Measurements from ENCODE around the gene KCNMB3.
"Not testable (repeated sequence)": the region's sequence is repeated elsewhere in the genome, so short reads cannot be mapped to it uniquely, and the experiment has no call there.

The KCNMB3 gene

GRCh38 chr3:179223548-179223947 is 27.4 kb downstream of the KCNMB3 start:
- H3K4me1 ChIP-seq (ENCODE audit: low read length), result no peaks in the 10 kb centered on the region
- H3K27me3 ChIP-seq (ENCODE audit: low read depth, low read length), result no peaks in the 10 kb centered on the region
- no peak overlapping the region for H3K4me3 ChIP-seq (ENCODE audit: low read length)
- no peaks in the 10 kb centered on the region for H3K79me2 ChIP-seq (ENCODE audit: low read length)
- TF ChIP-seq EZH2phosphoT487 (IDR thresholded peaks at IDR 0.05; ENCODE audit: low read depth) (no peak), CTCF (IDR thresholded peaks at IDR 0.05; ENCODE audit: low read depth, low read length) (no peak)
- no peaks in the 10 kb centered on the region for H3K9me3 ChIP-seq (ENCODE audit: insufficient read depth, low read length)
- no peak overlapping the region for H2AFZ ChIP-seq (ENCODE audit: low read depth, low read length)
- H3K36me3 ChIP-seq (replicated peaks; ENCODE audit: low read depth, low read length), result peaks cover 8% of the 10 kb centered on the region
- H3K9ac ChIP-seq (ENCODE audit: low read length), result no peak overlapping the region
- H3K27ac ChIP-seq (ENCODE audit: low read length), result no peak overlapping the region
- H3K4me2 ChIP-seq (ENCODE audit: low read length), result no peak overlapping the region
- no peaks in the 10 kb centered on the region for H4K20me1 ChIP-seq (ENCODE audit: insufficient read depth, low read length)

GRCh38 chr3:179218213-179218612 is 32.7 kb downstream of the KCNMB3 start:
- not testable (repeated sequence) for H2AFZ ChIP-seq (ENCODE audit: low read depth, low read length); H3K9me3 ChIP-seq (ENCODE audit: insufficient read depth, low read length); H3K4me1 ChIP-seq (ENCODE audit: low read length)

GRCh38 chr3:179215550-179215949 is 35.4 kb downstream of the KCNMB3 start:
- not testable (repeated sequence) for H3K27me3 ChIP-seq (ENCODE audit: low read depth, low read length); H4K20me1 ChIP-seq (ENCODE audit: insufficient read depth, low read length); H3K9ac ChIP-seq (ENCODE audit: low read length); H3K4me3 ChIP-seq (ENCODE audit: low read length); H3K9me3 ChIP-seq (ENCODE audit: insufficient read depth, low read length); H3K79me2 ChIP-seq (ENCODE audit: low read length); H2AFZ ChIP-seq (ENCODE audit: low read depth, low read length); H3K27ac ChIP-seq (ENCODE audit: low read length); H3K36me3 ChIP-seq (replicated peaks; ENCODE audit: low read depth, low read length); H3K4me1 ChIP-seq (ENCODE audit: low read length); H3K4me2 ChIP-seq (ENCODE audit: low read length)

More at GRCh38 chr3:179218213-179218612, 32.7 kb downstream of the KCNMB3 start:
- H3K27me3 ChIP-seq (ENCODE audit: low read depth, low read length); H4K20me1 ChIP-seq (ENCODE audit: insufficient read depth, low read length); H3K36me3 ChIP-seq (replicated peaks; ENCODE audit: low read depth, low read length); H3K4me3 ChIP-seq (ENCODE audit: low read length); H3K4me2 ChIP-seq (ENCODE audit: low read length); H3K27ac ChIP-seq (ENCODE audit: low read length); H3K79me2 ChIP-seq (ENCODE audit: low read length); H3K9ac ChIP-seq (ENCODE audit: low read length): not testable (repeated sequence)

- Histone ChIP-seq H4K20me1 (ENCODE audit: insufficient read depth, low read length) (peaks cover 10% of the 10 kb centered on the region), H3K4me2 (ENCODE audit: low read length) (no peak overlapping the region), H2AFZ (ENCODE audit: low read depth, low read length) (no peak overlapping the region), H3K79me2 (ENCODE audit: low read length) (peaks cover 4% of the 10 kb centered on the region), H3K27me3 (ENCODE audit: low read depth, low read length) (no peaks in the 10 kb centered on the region), H3K36me3 (replicated peaks; ENCODE audit: low read depth, low read length) (peaks cover 7% of the 10 kb centered on the region), H3K4me1 (ENCODE audit: low read length) (peaks cover 4% of the 10 kb centered on the region; the same call in 1 of the 2 replicates), H3K9me3 (ENCODE audit: insufficient read depth, low read length) (no peaks in the 10 kb centered on the region), H3K27ac (ENCODE audit: low read length) (no peak overlapping the region), H3K4me3 (ENCODE audit: low read length) (no peak overlapping the region), H3K9ac (ENCODE audit: low read length) (no peak overlapping the region)
- TF ChIP-seq EZH2phosphoT487 (IDR thresholded peaks at IDR 0.05; ENCODE audit: low read depth) (no peak), CTCF (IDR thresholded peaks at IDR 0.05; ENCODE audit: low read depth, low read length) (no peak)
Measured at GRCh38 chr3:179200790-179201189, 50.1 kb downstream of the KCNMB3 start.

- peaks cover 30% of the 10 kb centered on the region for H4K20me1 ChIP-seq (ENCODE audit: insufficient read depth, low read length)
- peaks cover 23% of the 10 kb centered on the region for H3K79me2 ChIP-seq (ENCODE audit: low read length)
- no peak overlapping the region for H3K9ac ChIP-seq (ENCODE audit: low read length)
- H3K36me3 ChIP-seq (replicated peaks; ENCODE audit: low read depth, low read length), result peaks cover 5% of the 10 kb centered on the region
- H3K4me2 ChIP-seq (ENCODE audit: low read length), result no peak overlapping the region
- no peak overlapping the region for H3K27ac ChIP-seq (ENCODE audit: low read length)
- H3K4me3 ChIP-seq (ENCODE audit: low read length), result no peak overlapping the region
- no peaks in the 10 kb centered on the region for H3K27me3 ChIP-seq (ENCODE audit: low read depth, low read length)
- peaks cover 10% of the 10 kb centered on the region; the same call in 1 of the 2 replicates for H3K4me1 ChIP-seq (ENCODE audit: low read length)
- TF ChIP-seq CTCF (IDR thresholded peaks at IDR 0.05; ENCODE audit: low read depth, low read length) (no peak), EZH2phosphoT487 (IDR thresholded peaks at IDR 0.05; ENCODE audit: low read depth) (no peak)
- no peak overlapping the region for H2AFZ ChIP-seq (ENCODE audit: low read depth, low read length)
- H3K9me3 ChIP-seq (ENCODE audit: insufficient read depth, low read length), result no peaks in the 10 kb centered on the region
Measured at GRCh38 chr3:179196700-179197099, 54.2 kb downstream of the KCNMB3 start.

Data from OCI-LY3 (cell line).